Cortex of kidney (tissue), 1 donor: Measurements from ENCODE around the gene DPYD.

Experiments used
- DNase-seq: peaks from one replicate; lab custom pipeline; 2025; lab: John Stamatoyannopoulos, UW

DPYD gene

DNA sequence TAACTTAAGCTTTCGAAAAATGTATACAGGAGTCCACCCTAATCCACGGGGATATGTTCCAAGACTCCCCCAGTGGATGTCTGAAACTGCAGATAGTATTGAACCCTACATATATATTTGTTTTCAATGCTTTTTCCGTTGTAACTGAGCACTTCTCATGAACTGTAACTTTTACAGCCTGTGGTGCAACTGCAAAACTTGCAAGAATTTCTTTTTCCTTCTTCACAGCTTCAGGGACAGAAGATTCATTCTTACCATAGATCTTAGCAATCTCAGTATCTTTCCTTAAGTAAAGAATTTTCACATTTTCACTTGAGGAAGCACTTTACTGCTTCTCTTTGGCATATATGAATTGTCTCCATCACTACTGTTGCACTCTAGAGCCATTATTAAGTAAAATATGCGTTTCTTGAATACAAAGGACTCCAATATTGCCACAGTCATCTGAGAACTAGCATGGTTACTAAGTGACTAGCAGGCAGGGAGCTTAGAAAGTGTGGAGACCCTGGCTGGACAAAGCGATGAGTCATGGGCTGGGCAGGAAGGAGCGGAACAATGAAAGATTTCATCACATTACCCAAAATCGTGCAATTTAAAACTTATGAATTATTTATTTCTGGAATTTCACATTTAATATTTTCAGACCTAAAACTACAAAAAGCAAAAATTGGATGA lies 14.1 kb downstream of the DPYD start:
- DNase-seq, result no peak

DNA sequence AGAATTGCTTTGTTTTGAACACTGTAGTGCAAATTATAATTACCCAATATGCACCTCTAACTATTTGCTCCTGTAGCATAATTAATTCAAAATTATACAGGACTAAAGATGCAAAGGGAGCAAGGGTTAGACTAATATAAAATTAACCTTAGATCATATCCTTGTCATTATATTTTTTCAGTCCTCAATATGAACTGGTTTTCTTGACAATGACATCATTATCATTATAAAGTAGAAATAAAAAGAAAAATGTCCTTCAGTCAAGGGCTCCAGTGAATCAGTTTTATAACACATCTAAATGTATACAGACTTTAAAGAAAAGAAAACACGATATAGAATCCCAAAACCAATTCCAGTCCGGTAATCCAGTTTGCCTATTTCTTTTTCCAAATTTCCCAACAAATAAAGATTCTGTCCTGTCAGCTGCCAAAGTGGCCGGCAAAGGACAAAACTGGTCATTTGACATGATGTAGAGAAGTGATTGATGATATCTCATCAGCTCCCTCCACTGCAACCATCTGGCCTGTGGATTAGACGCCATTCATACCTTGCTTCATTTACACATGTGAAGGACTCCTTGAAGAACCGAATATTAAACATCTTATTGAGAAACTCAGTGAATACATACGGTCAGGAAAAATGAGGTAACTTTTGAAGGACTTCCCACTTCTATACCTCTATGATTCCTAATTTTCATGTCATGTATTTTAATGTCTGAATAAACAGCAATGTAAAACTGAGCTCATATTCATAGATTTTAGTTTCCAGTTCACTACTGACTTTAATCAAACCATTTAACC lies 15.5 kb downstream of the DPYD start:
- DNase-seq, result no peak

DNA sequence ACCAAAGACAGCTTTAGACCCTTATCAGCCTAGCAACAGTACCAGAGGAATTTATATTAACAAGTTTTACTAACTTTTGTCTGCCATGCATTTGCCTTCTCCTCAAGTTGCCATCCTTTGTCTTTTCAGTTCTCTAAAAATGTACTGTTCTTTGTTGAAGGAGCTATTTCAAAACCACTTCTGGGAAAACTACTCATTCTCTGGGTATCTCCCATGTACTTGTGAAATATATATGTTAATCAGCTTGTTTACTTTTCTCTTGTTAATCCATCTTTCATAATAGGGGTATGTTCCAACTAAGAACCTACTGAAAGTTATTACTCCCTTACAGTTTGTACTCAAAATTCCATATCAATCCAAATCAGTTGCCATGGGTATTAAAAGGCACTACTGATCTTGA lies 16.3 kb downstream of the DPYD start:
- no peak for DNase-seq

DNA sequence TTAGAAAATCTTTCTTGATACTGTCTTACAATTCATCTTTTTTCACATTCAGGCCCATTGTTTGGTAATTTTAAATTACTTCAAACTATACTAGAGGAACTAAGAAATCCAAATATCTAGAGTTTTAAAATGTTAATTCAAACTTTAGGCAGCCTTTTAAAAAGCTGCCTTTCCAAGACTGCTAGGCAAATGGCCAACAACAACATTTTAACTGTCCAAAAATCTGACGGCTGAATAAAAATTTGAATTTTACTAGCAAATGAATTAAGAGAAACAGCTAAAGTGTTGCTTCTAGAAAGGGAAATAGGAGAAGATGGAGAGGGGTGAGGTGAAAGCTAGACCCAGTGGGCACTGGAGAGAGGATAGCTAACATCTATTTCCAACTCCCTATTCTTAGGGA lies 17.2 kb downstream of the DPYD start:
- no peak for DNase-seq

DNA sequence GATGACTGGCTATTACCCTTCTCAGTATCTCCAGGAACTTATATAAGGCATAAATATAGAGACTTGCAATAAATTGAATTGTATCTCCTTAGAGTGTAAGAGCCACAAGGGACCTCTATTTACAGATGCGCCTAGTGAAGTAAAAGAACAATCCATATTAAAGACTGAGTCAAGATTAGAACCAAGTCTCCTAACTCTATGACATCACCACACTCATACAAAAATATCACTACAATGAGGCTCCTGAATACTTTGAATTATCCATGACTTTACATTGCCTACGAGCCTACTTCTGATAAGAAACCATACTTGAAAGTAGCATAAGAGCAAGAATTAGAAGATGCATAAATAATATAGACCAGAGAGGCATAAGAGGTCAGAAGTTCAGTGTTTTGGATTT lies 18.8 kb downstream of the DPYD start:
- DNase-seq, result no peak

DNA sequence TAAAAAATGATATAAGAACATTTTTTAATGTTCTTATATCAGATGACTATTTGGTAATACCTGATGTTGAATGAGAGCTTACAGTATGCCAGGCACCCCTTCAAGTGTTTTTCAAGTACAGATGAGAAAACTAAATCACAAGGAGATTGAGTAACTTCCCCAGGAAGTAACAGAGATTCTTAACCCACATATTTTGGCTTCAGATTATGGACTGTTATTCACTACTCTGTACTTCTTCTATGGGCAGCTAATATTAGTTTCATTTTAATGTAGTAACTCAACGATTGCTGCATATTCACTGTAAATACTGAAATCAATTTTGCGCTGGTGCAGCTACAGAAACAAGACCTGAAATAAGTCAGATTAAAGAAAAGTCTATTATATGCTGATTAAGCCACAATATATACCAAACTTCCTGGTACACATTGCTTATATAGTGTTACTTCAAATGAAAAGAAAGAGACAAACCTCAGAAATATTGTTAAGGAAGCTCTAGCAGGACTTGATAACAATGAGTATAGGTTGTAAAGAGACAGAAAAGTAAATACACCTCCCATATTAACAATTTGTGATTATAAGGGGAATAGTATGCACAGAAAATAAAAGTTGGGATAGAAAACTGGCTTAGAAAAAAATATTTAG lies 19.7 kb downstream of the DPYD start:
- no peak for DNase-seq

DNA sequence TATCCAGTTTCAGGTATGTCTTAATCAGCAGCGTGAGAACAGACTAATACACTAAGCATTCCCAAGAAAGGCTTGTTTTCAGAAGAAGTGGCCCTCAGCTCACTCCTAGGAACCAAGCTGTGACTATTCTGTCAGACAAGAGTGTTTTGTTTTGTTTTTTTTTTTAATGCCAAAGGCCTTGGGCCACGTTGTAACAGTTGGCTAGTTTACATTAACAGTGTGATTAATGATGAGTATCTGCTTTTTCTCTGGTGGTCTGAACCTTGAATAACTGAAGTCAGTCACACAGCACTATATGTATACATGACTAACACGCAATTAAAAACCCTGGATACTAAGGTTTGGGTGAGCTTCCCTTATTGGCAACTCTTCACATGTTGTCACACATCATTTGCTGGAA lies 21.9 kb downstream of the DPYD start:
- DNase-seq, result no peak

DNA sequence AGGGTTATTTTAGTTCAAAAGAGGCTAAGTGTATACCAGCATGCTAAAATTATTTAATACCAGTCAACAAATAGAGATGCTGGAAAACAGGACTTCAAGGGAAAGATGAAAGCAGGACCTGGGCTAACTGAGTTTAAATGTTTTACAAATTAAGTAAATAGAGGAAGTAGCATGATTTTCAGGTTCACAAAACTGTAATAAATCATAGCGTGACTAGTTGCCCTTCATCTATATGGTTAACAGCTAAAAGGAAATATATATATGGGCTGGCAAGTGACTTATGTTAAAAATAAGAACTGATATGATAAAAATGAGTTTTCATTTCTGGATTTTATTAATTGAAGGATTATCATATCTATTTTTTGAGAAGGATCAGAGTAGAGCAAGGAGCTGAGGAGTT lies 25.6 kb downstream of the DPYD start:
- DNase-seq, result no peak

DNA sequence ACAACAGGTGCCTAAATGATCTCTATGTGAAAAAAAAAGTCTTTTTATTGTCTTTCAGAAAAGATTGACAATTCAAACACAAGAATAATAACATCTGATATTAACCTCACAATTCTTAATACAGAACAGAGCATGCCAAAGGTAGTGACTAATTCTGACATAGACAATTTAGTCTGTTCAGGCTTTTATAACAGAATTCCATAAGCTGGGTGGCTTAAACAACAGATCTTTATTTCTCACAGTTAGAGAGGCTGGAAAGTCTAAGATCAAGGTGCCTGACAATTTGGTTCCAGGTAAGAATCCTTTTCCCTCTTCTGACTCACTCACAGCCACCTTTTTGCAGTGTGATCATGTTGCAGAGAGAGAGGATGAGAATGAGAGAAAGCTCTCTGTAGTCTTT lies 27.0 kb downstream of the DPYD start:
- no peak for DNase-seq

DNA sequence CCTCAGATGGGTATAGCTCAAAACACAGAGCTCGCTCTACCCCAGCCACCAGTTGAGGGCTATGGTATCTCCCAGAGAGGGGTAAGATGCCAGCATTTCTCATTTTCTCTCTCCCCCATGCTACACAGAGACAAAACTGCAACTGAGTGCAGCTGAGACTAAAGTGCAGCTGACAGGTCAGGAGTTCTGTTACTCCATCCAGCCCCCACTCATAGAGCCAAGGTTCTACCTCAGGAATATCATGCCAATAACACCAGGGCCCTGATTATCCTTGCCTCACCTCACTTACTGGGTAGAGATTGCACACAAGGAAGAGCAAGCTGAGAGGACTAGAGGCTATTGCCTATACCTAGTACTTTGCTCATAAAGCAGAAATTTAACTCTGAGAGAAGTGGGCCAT lies 34.6 kb downstream of the DPYD start:
- no peak for DNase-seq

DNA sequence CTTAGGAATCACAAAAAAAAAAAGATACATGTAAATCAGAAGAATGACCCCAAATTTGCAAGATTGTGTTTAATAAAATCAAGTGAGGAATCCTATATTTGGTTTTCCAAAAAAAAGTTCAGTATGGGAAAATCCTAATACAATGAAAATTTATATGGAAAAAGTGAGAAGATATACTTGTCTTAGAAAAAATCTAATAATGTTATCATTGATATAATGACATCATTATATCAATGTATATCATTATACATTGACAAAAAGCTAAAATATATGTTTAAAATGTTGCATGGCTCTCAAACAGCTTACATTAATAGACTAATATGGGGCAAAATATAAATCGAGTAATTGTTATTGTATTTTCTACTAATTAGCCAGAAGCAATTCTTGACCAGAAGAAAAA lies 37.0 kb downstream of the DPYD start:
- DNase-seq, result no peak

DNA sequence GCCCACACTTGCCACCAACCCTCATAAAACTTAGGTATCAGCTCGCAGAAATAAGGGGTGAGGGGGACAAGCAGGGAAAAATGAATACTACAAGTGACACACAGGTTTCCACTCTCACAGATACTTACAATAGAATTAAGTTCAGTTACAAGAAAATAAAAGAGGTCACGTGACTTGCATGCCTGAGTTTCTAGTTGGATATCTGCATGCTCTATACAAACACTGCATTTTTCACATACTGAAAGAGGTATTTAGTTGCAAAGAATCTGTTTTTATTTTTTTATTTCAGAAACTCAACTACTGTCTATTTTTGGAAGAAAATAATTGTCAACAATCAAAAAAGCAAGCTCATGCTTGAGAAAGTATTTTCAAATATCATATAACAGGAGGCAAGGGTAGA lies 43.5 kb downstream of the DPYD start:
- DNase-seq, result no peak

DNA sequence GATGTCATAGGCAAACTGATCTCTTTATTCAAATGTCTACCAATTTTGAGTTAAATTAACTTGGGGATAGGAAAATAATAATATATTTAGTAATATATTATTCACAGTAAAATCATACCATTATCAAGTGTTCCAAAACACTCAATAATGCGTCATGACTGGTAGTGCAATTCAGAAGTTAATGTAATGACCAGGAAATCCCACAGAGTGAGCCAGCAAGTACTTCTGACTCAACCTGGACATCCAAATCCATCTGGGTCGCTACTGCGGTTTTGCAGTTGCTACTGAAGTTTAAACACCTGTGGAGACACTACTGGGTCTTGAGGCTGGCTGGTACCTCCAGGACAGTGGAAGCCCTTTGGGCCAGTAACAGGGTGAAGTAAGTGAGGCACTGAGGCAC lies 44.8 kb downstream of the DPYD start:
- no peak for DNase-seq

DNA sequence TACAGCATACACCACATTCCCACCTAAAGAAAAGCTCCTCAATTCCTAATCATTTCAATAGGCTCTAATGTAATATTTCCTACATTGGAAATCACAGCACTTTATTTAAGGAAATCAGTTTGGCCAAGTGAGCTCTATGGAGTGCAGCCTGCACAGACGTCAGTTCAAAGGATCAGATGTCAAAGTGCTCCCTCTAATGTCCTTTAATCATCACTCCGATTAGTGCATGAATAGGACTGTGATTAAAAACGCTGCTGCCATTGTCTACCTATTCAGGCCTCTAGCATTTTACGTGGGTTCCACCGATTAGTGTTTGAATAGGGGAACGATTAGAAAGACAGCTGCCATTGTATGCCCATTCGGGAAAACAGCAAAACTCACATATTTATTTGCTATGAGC lies 50.2 kb downstream of the DPYD start:
- no peak for DNase-seq

DNA sequence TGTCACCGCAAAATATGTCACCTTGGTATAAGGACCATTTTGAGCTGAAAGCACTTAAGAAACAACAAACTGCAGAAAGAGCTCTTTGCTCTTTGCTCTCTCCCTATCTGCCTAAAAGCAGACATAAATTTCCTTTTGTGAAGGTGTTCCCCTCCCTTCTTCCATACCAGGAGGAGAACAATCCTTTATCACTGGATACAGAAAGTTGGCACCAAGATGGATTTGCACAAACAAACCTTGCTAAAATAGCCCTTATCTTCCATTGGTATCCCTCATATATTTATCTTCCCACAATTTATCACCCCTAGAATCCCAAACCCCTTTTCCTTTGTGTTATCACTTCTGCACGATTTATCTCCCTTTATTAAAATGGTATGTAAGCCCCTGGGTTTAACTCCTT lies 51.4 kb downstream of the DPYD start:
- DNase-seq, result no peak

DNA sequence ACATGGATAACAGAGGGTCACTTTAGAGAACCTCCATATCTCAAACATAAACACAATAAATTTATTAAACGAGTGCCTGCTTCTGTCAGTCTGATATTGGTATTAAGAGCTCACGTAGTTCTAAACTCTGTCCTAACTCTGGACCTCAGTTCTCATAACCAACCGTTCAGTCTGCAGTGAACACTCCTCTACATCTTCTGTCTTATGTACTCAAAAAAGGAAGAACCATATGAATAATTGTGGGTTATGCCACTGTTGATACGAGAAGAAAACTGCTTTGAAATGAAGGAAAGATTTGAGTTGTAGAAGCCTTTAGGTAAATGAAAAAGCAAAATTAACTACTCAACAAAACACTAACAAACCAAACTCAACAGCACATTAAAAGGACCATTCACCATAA lies 53.7 kb downstream of the DPYD start:
- DNase-seq, result no peak

DNA sequence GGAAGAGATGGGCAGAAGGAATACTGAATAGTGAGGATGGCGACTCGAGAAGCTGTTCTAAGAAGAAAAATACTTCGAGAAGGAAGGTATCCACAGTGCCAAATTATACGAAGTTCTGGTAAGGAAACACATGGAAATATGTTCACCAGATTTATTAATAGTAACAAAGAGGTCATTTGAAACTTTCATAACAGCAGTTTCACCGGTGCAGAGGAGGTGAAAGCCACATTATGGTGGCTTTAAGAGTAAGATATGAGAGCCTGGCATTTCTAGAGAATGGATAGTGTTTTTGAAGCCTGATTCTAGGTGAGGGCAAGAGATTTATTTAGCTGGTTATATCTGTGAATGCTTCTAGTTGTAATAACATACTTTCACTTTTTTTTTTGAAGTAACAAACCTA lies 56.2 kb downstream of the DPYD start:
- no peak for DNase-seq

DNA sequence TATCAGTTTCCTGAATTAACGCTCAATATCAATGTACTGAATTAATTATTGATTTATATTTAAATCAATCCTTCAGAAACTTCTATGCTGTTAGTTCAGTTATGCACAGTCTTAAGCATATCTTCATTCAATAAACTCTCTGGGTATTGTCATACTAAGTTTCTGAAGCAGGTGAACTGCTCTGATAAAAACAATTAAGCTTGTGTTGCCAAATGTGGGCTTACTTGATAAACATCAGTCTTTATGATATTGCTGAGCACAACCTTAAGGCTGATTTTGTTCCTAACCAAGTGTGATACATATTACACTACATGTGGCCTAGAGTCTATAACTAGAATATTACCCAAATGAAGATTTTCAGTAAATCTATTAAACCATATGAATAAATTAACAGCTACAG lies 67.6 kb downstream of the DPYD start:
- DNase-seq, result no peak

DNA sequence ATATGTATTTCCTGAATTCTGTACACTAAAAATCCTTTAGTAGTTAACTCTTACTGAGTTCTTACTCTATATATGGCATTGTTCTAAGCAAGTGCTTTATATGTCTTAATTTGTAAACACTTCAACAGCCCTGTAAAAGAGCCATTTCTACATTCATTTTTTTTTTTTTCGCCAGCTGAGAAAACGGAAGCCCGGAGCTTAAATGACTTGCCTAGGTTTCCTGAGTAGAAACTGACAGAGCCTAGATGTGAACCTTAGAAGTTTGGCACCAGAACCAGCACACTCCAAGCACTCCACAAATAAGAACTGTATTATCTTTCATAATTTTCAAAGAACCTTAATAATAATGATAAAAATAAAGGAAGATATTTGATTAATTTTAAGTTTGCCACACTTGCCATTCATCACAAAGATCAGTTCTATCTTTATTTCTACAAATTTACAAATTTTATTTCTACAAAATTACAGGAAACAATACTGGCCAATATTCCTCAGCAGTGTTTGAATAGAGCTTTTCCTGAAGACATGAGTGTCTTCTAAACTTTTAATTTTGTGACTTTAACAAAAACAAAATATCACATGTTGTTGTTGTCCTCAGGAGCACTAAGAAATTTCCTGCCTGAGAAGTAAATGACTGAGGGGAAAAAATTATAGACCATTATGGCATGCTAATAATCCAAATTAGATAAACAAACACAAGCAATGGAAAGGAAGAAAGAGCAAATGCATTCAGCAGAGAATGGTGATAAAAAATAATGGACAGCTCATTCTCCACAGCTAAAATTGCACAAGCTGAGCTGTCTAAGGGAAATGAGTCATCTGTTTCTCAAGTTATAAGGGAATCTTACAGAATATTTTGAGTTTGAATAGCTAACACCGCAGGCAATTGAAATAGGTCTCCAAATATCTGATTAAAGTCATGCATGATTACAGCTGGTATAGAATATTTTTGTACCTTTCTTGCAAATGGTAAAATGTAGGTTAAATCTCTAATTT lies 71.2 kb downstream of the DPYD start:
- no peak for DNase-seq

DNA sequence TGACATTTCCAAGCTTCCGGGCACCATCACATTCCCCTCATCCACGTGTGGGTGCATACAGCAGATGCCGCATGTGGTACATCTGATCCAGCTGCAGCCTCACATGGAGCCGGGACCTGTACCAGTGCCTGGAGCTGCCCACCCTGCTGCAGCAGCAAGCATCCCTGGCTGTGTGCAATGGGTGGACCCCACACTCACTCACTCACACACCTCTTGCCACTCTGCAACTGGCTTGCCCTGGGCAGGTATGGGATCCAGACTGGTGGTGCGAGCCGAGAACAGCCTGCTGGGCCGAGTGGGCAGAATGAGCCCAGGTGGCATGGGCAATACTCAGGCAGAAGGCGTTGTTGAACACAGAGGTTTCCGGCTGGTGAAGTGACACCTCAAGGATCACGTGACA lies 75.0 kb downstream of the DPYD start:
- no peak for DNase-seq

DNA sequence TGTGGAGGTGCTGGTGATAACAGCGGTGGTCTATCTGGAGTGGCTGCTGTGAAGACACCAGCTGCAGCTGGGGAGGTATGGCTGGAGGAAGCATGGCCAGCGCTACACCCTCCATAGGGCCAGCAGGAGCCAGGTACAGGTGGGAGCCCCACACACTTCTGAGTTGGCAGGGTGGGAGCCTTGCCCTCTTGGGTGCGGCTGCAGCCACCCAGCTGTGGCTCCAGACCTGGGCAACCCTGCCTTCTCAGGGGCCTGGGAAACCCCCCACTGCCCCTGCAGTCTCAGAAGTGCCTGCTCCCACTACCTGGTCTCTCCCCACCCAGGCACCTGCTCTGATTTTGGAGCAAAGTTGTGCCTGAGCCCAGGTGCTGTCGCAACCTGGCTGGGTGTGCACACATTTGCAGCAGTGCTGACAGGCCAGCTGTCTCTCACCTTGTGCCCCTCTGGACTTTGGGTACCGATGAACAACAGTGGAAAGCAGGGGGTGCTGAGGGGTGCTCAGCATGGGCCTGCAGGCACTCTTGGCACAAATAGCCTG lies 76.2 kb downstream of the DPYD start:
- DNase-seq, result no peak

DNA sequence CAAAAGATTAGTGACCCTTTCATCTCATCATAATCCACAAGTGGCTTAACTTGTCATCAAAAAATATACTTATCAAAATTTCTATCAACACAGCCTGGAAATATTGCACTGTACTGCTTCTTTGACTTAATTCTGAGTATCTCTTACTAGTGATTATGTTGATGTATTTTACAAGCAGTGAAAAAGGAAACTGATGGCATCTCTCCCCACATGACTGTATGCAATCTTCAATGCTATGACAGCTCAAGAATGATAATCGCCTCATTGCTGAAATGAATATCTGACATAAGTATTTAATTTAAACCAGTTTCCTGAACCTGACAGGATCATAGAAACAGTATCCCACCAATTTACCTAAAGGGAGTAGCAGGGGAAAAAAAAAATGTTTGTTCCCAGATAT lies 79.5 kb downstream of the DPYD start:
- no peak for DNase-seq
